Measurements from ENCODE around the gene TMEM72.

DNA sequence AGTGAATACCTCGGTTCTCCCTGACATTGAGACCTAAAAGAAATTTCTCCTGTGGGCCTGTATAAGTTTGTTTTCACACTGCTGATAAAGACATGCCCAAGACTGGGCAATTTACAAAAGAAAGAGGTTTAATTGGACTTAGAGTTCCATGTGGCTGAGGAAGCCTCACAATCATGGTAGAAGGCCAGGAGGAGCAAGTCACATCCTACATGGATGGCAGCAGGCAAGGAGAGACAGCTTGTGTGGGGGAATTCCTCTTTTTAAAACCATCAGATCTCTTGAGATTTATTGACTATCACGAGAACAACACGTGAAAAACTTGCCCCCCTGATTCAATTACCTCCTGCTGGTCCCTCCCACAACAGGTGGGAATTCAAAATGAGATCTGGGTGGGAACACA, 6.7 kb downstream of the TMEM72 start:
- no peak for TF ChIP-seq CTCF (IDR thresholded peaks at IDR 0.05; ENCODE audit: poor library complexity)
- no peak for TF ChIP-seq EZH2 (IDR thresholded peaks at IDR 0.05; ENCODE audit: borderline replicate concordance)

Measured in hepatocyte (in vitro differentiated cells).